Tibial artery (tissue), 4 donors: ENCODE results near the gene SYT8.

Source experiments
- DNase-seq, 2 donors: peaks; one replicate each; pipeline ENCODE4 v3.0.0-alpha.2; 2019
- H3K27ac ChIP-seq, 2 donors: fragments of 200-600 bp; sonication (generic) in 1 of 2; 1 replicate in 1 of 2; 2 replicates in 1 of 2; pipeline ENCODE4 v1.5.1; 2018 to 2019; ENCODE audit warnings: mild to moderate bottlenecking in 1 of 2
- H3K27me3 ChIP-seq, 2 donors: fragments of 200-600 bp; sonication (generic) in 1 of 2; one replicate each; pipeline versions ENCODE4 v1.5.1 to v1.6.0; 2016 to 2019
- H3K36me3 ChIP-seq, 3 donors: fragments of 200-600 bp; sonication (generic) in 2 of 3; one replicate each; pipeline ENCODE4 v1.5.1; 2016 to 2019; ENCODE audit warnings: mild to moderate bottlenecking in 2 of 3
- H3K4me1 ChIP-seq, 4 donors: fragments of 200-600 bp; sonication (generic) in 2 of 4; 1 replicate in 3 of 4; 2 replicates in 1 of 4; pipeline ENCODE4 v1.5.1; 2016 to 2019
- H3K4me3 ChIP-seq, 2 donors: fragments of 200-600 bp; sonication (generic) in 1 of 2; 1 replicate in 1 of 2; 2 replicates in 1 of 2; pipeline ENCODE4 v1.5.1; 2018 to 2019; ENCODE audit warnings: mild to moderate bottlenecking in 2 of 2
- H3K9me3 ChIP-seq, 3 donors: fragments of 200-600 bp; sonication (generic) in 1 of 3; one replicate each; pipeline ENCODE4 v1.5.1; 2016 to 2019
- CTCF ChIP-seq, 2 experiments: fragments of 200-600 bp in 1 of 2; fragments of 450-650 bp in 1 of 2; IDR thresholded peaks; one replicate each; pipeline ENCODE4 v1.5.1; 2017 to 2019; ENCODE audit warnings: antibody characterized with exemption in 2 of 2, mild to moderate bottlenecking in 1 of 2, moderate library complexity in 1 of 2
- intact Hi-C: fragments of 100-400 bp; cut with DNase I; formaldehyde crosslinking; loops from one replicate; pipeline ENCODE4 v1.15.0; 2023; ENCODE audit warnings: low total_unique reads

The SYT8 gene

GRCh38 chr11:1815311-1815710 lies 19.5 kb upstream of the SYT8 start:
- H3K4me3 ChIP-seq = no peak overlapping the region
- DNase-seq = no peak
- H3K36me3 ChIP-seq = no peaks in the 10 kb centered on the region
- peaks cover 0 to 27% (median 13%) of the 10 kb centered on the region in 4 donors for H3K4me1 ChIP-seq
- H3K9me3 ChIP-seq = peaks cover 0 to 5% (median 0%) of the 10 kb centered on the region in 3 donors
- no peak for TF ChIP-seq CTCF (IDR thresholded peaks at IDR 0.05)
- peak overlapping the region in 1 of 2 donors; percentile 19 for H3K27ac ChIP-seq
- intact Hi-C loops = no loop called here
- H3K27me3 ChIP-seq = no peaks in the 10 kb centered on the region

DNA sequence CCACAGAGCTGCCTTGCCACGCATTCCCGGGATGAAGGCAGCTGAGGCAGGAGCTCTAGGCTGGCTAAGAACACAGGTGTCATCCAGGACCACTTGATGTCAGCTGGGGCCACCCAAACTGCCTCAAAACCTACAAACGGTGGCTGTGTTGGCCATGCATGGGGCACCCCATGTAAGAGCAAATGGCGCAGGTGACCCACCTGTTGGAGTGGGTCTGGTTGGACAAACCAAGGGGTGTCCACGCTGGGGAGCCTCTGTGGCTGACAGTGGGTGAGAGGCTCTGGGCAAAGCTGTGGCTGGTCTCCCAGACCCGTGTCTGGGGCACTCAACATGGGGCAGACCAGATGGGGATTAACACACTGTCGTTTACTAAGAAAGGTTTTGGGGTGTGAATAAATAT lies 19.0 kb upstream of the SYT8 start:
- intact Hi-C loops = no loop called here
- DNase-seq = no peak

DNA sequence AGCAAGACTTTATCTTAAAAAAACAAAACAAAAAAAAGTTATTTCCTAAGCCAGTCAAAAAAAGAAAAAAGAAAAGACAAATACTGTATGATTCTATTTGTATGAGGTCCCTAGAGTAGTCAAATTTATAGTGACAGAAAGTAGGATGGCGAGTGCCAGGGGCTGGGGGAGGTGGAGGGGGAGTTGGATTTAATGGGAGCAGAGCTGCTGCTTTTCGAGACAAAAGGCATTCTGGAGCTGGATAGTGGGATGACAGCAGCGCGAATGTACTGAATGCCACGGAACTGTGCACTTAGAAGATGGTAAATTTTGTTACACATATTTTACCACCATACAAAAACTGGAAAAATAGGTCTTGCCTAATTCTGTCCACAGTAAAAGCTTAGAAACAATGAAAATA lies 17.8 kb upstream of the SYT8 start:
- Histone ChIP-seq H3K4me3 (no peak overlapping the region), H3K9me3 (peaks cover 0 to 5% (median 0%) of the 10 kb centered on the region in 3 donors)
- intact Hi-C loops = no loop called here

More for the DNA sequence above, 19.0 kb upstream of the SYT8 start:
- H3K27me3 ChIP-seq = no peaks in the 10 kb centered on the region
- H3K9me3 ChIP-seq = peaks cover 0 to 5% (median 0%) of the 10 kb centered on the region in 3 donors
- H3K4me3 ChIP-seq = no peak overlapping the region
- H3K27ac ChIP-seq = no peak overlapping the region
- H3K36me3 ChIP-seq = no peaks in the 10 kb centered on the region
- TF ChIP-seq CTCF (IDR thresholded peaks at IDR 0.05) = no peak
- H3K4me1 ChIP-seq = peaks cover 0 to 32% (median 18%) of the 10 kb centered on the region in 4 donors

GRCh38 chr11:1817511-1817910 lies 17.3 kb upstream of the SYT8 start:
- Histone ChIP-seq H3K4me3 (no peak overlapping the region), H3K27ac (no peak overlapping the region), H3K36me3 (no peaks in the 10 kb centered on the region), H3K4me1 (peaks cover 0 to 43% (median 28%) of the 10 kb centered on the region in 4 donors), H3K27me3 (no peaks in the 10 kb centered on the region), H3K9me3 (peaks cover 0 to 5% (median 0%) of the 10 kb centered on the region in 3 donors)
- DNase-seq = no peak
- intact Hi-C loops = no loop called here
- TF ChIP-seq CTCF (IDR thresholded peaks at IDR 0.05) = no peak

More for the DNA sequence above, 17.8 kb upstream of the SYT8 start:
- Histone ChIP-seq H3K36me3 (no peaks in the 10 kb centered on the region), H3K27me3 (no peaks in the 10 kb centered on the region), H3K4me1 (peaks cover 0 to 38% (median 23%) of the 10 kb centered on the region in 4 donors), H3K27ac (no peak overlapping the region)
- TF ChIP-seq CTCF (IDR thresholded peaks at IDR 0.05) = no peak
- DNase-seq = no peak

DNA sequence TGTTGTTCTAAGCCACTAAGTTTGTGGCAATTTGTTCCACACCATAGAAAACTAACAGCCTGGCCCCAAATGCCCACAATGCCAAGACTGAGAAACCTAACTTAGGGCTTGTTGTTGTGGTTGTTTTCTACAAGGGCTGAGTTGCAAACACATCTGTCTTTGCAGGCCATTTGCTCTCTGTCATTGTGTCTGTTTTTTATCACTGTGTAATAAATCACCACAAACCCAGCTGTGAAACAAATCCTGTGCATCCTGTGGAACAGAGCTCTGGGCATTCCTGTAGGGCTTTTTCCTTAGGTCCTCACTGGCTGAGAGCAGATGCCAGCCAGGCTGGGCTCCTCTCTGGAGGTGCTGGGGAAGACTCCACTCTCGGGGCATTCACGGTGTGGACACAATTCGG lies 15.7 kb upstream of the SYT8 start:
- H3K27ac ChIP-seq = no peak overlapping the region
- DNase-seq = no peak
- H3K27me3 ChIP-seq = no peaks in the 10 kb centered on the region
- H3K36me3 ChIP-seq = no peaks in the 10 kb centered on the region
- intact Hi-C loops = no loop called here
- H3K4me3 ChIP-seq = no peak overlapping the region
- no peak for TF ChIP-seq CTCF (IDR thresholded peaks at IDR 0.05)
- peaks cover 0 to 5% (median 0%) of the 10 kb centered on the region in 3 donors for H3K9me3 ChIP-seq
- H3K4me1 ChIP-seq = peaks cover 0 to 59% (median 43%) of the 10 kb centered on the region in 4 donors
